HG03575 (cell line): ENCODE measurements around the gene ZNF672.
"Not testable (repeated sequence)": the region's sequence is repeated elsewhere in the genome, so short reads cannot be mapped to it uniquely, and the experiment has no call there.

Experiments used
- ATAC-seq: cut with Tn5 transposase; IDR thresholded peaks from one replicate; pipeline ENCODE4 v1.9.1; 2021; ENCODE audit not compliant: unreplicated experiment, insufficient number of reproducible peaks, low FRiP score; ENCODE audit errors: extremely low read depth

The ZNF672 gene

GRCh38 chr1:248872752-248873408 lies 34.9 kb downstream of the ZNF672 start:
- ATAC-seq: peak; percentile 7

DNA sequence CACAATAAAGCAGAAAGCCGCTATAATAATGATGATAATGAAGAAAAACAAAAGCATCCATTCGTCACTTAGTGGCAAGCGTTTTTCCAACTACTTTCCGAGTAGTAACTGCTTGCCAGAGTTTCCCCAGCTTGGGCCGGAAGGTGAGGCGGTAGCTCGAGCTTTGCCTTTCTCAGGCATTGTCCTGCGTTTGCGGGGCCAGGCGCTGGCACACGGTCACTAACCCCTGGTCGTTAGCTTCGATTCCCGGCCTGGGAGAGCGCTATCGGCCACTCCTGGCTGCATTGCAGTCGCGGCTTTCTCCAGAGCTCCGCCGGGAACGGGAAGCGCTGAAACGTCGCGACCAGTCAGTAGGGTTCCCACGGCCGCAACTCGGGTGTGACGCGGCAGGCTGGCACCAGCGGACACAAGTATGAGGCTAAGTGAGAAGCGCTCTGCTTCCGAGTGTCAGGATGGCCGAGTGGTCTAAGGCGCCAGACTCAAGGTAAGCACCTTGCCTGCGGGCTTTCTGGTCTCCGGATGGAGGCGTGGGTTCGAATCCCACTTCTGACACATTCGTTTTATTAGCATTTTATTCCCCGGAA lies 35.5 kb downstream of the ZNF672 start:
- peak; percentile 36 for ATAC-seq

- peak; percentile 47 for ATAC-seq
These were observed 36.0 kb downstream of the ZNF672 start for GRCh38 chr1:248873993-248874533.

- ATAC-seq: no peak
These were observed 43.2 kb downstream of the ZNF672 start for GRCh38 chr1:248881261-248881660.

DNA sequence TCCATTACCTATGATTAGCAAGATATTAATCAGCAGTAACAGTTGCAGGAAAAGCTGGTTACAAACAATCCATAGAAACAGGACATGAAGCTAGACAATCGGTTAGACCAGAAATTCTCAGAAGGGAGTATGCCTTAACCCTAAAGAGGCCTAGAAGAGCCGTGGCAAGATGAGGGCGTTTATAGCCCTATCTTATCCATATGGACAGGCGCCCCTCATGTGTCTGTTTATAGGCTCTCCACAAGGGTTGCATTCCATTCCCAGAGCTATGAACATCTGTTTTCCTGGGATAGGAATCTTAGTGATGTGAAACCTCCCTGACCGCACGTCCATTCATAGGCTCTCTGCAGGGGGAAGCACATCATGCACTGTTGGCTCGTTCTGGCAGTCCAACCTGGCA lies 44.4 kb downstream of the ZNF672 start:
- not testable (repeated sequence) for ATAC-seq

DNA sequence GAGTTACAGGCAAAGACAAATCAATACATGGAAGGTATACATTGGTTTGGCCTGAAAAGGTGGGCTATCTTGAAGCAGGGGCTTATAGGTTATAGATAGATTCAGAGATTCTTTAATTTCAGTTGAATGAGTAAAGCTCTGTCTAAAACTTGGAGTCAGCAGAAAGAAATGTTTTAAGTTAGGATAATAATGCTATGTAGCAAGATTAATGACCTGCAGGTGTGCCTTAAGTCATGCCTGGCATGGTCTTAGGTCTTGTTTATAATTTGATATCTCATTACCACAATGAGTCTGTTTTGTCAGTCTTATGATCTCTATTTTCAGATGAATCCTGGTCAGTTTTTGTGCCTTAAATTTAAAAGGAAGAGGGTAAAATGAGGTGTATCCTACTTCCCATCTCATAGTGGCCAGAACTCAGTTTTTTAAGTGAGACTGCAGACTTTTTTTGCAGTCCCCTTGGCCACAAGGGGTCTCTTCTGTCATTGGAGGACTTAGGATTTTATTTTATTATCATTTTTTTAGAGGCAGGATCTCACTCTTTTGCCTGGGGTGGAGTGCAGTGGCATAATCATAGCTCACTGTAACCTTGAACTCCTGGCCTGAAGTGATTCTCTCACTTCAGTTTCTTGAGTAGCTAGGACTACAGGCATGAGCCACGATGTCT lies 46.7 kb downstream of the ZNF672 start:
- no peak for ATAC-seq

DNA sequence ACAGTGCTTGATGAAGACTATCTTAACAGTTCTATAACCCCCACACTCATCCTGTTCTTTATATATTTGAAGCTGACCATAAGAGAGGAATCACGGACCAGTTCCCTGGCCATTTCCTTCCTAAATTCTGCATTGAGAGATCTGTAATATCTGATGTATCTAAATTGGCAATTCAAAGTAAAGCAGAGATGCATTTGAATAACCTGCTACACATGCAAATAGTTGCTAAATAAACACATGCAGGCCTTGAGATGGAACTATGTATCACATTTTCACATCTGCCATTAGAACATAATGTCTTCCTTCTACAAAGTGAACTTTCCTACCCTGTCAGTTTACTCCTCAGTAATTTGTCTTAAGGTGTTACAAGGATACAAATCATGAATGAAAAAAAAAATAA lies 47.6 kb downstream of the ZNF672 start:
- ATAC-seq: no peak

DNA sequence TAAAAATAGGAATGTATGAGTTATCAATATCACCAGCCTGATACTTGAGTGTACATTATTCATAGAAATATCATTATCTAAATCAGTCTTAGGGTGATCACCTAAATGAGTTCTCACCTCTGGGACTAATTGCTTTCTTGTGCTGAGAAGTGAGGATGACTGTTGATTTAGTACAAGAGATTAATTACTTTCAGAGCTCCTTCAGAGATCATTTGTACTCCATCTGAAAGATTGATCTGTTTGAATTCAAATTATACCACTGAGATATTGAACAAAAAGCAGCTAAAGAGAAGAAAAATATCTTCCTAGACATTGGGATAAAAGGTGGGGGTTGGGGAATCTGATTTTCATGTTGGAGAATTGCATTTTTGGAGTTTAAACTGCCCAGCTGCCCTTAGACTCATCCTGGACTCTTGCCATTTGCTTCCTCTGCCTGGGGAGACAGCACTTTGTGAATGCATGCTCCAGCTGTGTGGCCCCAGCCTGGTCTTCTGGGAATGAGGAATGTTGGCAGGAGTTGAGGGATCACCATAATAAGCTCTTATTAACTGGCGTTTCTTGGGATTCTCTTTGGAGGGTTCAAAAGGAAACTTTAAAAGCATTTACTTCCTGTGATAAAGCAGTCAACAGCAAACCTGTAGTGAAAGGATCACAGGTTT lies 48.3 kb downstream of the ZNF672 start:
- no peak for ATAC-seq

GRCh38 chr1:248889914-248890243 lies 51.9 kb downstream of the ZNF672 start:
- ATAC-seq: not testable (repeated sequence)

- no peak for ATAC-seq
These were observed 52.8 kb downstream of the ZNF672 start for GRCh38 chr1:248890549-248891498.

DNA sequence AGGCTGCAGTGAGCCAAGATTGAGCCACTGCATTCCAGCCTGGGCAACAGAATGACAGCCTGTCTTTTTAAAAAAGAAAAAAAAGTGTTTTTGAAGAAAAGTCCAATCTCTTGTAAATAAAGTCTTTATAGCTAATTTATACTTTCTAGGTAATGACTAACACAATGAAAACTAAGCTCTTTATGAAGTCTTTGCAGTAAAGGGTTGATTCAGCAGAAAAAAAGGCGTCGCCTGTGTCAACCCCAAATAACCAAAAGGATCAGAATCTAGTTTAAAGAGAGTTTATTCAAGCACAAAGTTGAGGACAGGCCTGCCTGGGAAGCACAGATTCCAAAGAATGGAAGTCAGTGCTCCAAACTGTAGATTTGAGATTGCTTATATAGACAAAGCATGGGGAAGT lies 53.7 kb downstream of the ZNF672 start:
- ATAC-seq: no peak

- ATAC-seq: no peak
These were observed 54.6 kb downstream of the ZNF672 start for GRCh38 chr1:248892590-248892989.

DNA sequence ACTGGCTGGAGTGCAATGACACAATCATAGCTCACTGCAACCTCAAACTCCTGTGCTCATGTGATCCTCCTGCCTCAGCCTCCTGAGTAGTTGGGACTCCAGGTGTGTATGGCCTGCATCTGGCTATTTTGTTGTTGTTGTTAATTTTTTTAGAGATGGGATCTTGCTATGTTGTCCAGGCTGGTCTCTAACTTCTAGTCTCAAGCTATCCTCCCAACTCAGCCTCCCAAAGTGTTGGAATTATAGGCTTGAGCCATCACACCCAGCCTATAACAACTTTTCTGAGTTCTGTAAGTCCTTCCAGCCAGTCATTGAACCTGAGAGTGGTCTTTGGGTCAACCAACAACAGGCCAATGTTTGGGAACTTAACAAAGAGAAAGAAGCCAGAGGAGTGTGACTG lies 56.8 kb downstream of the ZNF672 start:
- no peak for ATAC-seq

- ATAC-seq: no peak
These were observed 59.7 kb downstream of the ZNF672 start for GRCh38 chr1:248897412-248898337.
